Mononuclear cell (primary cell): Measurements from ENCODE around the gene ATAD3B. TPM values are rescaled to one million over a fixed set of nuclear protein-coding genes. Genes with fewer than 3 reads are reported as not detected.

Experiments
- H3K27me3 ChIP-seq: 2 replicates; pipeline ENCODE4 v1.6.0; 2011; ENCODE audit warnings: low read length, control low read depth; ENCODE audit not compliant: insufficient read depth
- H3K4me1 ChIP-seq: 2 replicates; pipeline ENCODE4 v1.5.1; 2011; ENCODE audit warnings: mild to moderate bottlenecking, low read length, control low read depth; ENCODE audit not compliant: insufficient read depth
- H3K4me3 ChIP-seq: 2 replicates; pipeline ENCODE4 v1.5.1; 2011; ENCODE audit warnings: mild to moderate bottlenecking, low read length, moderate library complexity
- H3K9me3 ChIP-seq: 2 replicates; pipeline ENCODE4 v1.5.1; 2011; ENCODE audit warnings: low read depth, mild to moderate bottlenecking, control low read depth, low read length
- total RNA-seq: library from RNA; depleted of rRNA; stranded (reverse); fragments of >200 nt; gene quantifications from one replicate; pipeline ENCODE4 v1.2.3, GENCODE V29; 2012

The ATAD3B gene
- total RNA-seq, 1 donor, result 11.5 TPM

- Histone ChIP-seq H3K4me1 (peaks cover 15% of the 10 kb centered on the region), H3K4me3 (no peak overlapping the region), H3K27me3 (peaks cover 17% of the 10 kb centered on the region)
These were observed 40.3 kb upstream of the ATAD3B start for GRCh38 chr1:1430992-1431844.

GRCh38 chr1:1431845-1432273 lies 39.7 kb upstream of the ATAD3B start:
- H3K27me3 ChIP-seq, result peaks cover 23% of the 10 kb centered on the region
- H3K4me3 ChIP-seq, result no peak overlapping the region
- H3K4me1 ChIP-seq, result peaks cover 17% of the 10 kb centered on the region
- H3K9me3 ChIP-seq, result no peaks in the 10 kb centered on the region

More at GRCh38 chr1:1430992-1431844, 40.3 kb upstream of the ATAD3B start:
- no peaks in the 10 kb centered on the region for H3K9me3 ChIP-seq

DNA sequence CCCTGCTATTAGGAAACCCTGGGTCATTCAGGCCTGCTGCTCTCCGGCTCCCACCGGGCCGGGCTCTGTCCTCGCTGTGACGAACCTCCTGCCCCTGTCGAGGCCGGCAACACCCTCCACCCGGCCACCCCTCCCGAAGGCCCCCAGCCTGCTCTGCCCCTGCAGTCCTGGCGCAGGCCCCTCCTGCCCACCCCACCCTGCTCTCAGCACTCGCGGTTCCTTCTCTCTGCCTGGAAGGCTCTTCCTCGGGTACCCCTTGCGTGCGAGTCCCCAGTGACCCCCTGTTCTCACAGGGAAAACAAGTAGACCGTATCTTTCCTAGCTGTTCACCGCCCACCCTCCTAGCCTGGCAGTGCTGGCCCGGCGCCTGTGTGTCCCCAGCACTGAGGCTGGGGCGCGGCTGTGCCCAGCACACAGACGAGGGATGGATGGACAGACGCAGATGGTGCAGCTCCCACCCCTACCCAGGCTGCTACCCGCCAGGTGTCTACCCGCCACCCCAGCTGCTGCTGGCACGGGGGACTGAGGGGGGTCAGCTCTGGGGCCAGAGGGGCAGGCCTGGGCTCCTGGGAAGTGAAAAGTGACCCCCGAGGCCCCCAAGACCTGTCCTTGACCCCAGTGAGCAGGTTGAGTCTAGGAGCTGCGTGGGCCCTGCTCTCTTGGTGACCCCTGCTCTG lies 39.2 kb upstream of the ATAD3B start:
- Histone ChIP-seq H3K9me3 (no peaks in the 10 kb centered on the region), H3K27me3 (peaks cover 29% of the 10 kb centered on the region), H3K4me3 (no peak overlapping the region), H3K4me1 (peaks cover 17% of the 10 kb centered on the region)

- H3K27me3 ChIP-seq, result peaks cover 31% of the 10 kb centered on the region
- peaks cover 17% of the 10 kb centered on the region for H3K4me1 ChIP-seq
- no peaks in the 10 kb centered on the region for H3K9me3 ChIP-seq
- H3K4me3 ChIP-seq, result no peak overlapping the region
These were observed 38.4 kb upstream of the ATAD3B start for GRCh38 chr1:1432951-1433803.

GRCh38 chr1:1433804-1434130 lies 37.8 kb upstream of the ATAD3B start:
- Histone ChIP-seq H3K4me1 (peaks cover 17% of the 10 kb centered on the region), H3K9me3 (no peaks in the 10 kb centered on the region), H3K27me3 (peaks cover 31% of the 10 kb centered on the region), H3K4me3 (no peak overlapping the region)

DNA sequence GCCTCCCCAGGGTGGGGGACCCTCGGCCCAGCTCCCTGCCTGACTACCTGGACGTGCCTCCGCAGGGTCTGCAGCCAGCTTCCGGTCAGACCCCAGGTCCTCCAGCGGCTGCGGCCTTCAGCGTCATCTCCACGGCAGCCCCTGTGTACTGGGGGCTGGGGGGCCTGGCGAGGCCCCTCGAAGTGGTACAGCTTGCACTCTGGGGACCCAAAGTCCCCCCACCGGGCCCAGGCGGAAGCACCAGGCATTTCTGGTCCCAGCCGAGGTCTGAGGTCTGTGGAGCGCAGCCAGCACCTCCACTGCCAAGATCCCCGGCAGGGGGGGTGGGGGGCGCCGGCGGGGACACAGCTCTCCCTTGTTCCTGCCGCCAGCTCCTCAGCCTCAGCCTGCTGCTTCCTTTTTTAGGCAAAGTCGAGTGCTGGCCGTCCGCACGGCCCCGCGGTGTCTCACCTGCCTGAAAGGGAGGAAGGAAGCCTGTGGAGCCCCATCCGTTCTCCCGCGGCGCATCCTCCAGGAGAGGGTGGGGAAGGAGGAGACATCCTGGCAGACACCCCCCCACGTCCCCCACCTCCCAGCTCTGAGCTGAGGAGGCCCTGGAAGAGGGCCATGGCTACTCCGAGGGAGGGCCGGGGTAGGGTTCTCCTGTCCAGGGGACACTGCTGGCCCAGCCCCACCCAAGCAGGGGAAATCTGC lies 37.3 kb upstream of the ATAD3B start:
- Histone ChIP-seq H3K9me3 (no peaks in the 10 kb centered on the region), H3K27me3 (peaks cover 31% of the 10 kb centered on the region)

GRCh38 chr1:1434824-1435105 lies 36.8 kb upstream of the ATAD3B start:
- no peaks in the 10 kb centered on the region for H3K9me3 ChIP-seq
- peaks cover 31% of the 10 kb centered on the region for H3K27me3 ChIP-seq
- no peak overlapping the region for H3K4me3 ChIP-seq
- peaks cover 17% of the 10 kb centered on the region for H3K4me1 ChIP-seq

More for the DNA sequence above, 37.3 kb upstream of the ATAD3B start:
- Histone ChIP-seq H3K4me3 (no peak overlapping the region), H3K4me1 (peaks cover 17% of the 10 kb centered on the region)

DNA sequence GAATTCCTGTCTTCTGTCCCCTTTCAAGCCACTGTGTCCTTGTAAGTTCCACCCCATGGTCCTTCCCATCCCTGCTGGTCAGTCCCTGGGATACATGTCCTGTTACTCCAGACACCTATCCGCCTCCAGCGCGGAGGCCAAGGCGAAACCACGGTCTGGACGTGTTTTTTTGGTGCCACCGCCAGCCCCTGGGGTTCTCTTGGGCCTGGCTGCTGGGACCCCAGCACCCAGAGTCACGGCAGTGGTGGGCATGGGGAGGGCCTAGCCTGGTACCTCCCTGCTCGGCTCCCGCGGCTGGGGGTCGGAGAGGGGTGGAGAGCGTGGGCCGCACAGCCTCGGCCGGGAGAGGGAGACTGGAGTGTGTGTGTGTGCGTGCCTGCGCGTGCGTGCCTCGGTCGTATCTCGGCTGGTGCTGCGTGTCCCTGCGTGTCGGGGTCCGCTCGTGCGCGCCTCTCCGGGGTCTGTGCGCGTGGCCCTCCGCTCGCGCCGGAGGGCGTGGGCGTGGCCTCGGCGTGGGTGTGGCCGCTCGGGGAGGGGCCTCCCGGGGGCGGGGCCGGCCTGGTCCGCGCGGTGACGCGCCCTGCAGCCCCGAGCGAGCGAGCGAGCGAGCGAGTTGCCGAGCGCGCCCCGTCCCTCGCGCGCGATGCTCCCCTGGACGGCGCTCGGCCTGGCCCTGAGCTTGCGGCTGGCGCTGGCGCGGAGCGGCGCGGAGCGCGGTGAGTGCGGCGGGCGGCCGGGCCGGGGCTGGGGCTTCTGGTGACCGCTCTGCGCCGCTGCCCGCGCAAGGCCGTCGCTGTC lies 36.3 kb upstream of the ATAD3B start, which contains the start of gene VWA1:
TSS of gene VWA1 (plus strand) at position 585 of the 798 bp plus-strand sequence. CDS start at position 644, 59 bp downstream.
- no peaks in the 10 kb centered on the region for H3K9me3 ChIP-seq
- H3K4me3 ChIP-seq, result no peak within 1 kb of the TSS
- peaks cover 17% of the 10 kb centered on the region for H3K4me1 ChIP-seq
- H3K27me3 ChIP-seq, result peaks cover 31% of the 10 kb centered on the region

DNA sequence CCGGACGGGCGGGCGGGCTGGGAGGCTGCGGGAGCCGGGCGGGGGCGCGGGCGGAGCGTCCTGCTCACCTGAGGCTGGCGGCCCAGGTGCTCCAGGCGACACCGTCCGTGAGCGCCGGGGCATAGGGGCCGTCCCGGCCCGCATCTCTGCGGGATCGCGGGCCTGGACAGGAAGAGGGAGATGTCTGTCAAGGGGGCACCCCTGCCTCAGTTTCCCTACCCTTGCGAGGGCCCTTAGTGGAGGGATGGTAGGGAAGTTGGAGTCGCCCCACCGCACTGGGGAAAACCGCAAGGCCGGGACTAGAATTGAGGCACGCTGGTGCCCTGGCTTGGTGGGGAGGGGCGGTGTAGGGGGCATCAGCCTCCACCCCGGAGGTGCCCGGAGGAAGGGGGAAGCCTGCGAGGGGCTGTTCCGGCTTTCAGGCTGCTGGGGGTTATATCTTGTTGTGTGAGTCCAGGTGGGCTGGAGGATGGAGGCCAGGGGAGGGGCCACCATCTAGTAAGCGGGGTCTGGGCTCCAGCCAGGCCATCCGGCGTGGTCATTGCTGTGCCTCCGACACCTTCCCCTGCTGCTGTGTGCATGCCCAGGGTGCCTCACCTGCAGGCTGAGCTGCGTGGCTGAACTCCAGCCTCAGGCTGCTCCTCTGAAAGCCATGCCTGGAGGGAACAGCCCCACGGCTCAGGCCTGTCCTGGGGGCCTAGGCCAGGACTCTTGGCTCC lies 35.5 kb upstream of the ATAD3B start:
- Histone ChIP-seq H3K4me3 (no peak overlapping the region), H3K27me3 (peaks cover 31% of the 10 kb centered on the region), H3K4me1 (peaks cover 17% of the 10 kb centered on the region), H3K9me3 (no peaks in the 10 kb centered on the region)

GRCh38 chr1:1436630-1437032 lies 34.9 kb upstream of the ATAD3B start:
- Histone ChIP-seq H3K4me1 (peaks cover 17% of the 10 kb centered on the region), H3K27me3 (peaks cover 31% of the 10 kb centered on the region), H3K4me3 (no peak overlapping the region), H3K9me3 (no peaks in the 10 kb centered on the region)

DNA sequence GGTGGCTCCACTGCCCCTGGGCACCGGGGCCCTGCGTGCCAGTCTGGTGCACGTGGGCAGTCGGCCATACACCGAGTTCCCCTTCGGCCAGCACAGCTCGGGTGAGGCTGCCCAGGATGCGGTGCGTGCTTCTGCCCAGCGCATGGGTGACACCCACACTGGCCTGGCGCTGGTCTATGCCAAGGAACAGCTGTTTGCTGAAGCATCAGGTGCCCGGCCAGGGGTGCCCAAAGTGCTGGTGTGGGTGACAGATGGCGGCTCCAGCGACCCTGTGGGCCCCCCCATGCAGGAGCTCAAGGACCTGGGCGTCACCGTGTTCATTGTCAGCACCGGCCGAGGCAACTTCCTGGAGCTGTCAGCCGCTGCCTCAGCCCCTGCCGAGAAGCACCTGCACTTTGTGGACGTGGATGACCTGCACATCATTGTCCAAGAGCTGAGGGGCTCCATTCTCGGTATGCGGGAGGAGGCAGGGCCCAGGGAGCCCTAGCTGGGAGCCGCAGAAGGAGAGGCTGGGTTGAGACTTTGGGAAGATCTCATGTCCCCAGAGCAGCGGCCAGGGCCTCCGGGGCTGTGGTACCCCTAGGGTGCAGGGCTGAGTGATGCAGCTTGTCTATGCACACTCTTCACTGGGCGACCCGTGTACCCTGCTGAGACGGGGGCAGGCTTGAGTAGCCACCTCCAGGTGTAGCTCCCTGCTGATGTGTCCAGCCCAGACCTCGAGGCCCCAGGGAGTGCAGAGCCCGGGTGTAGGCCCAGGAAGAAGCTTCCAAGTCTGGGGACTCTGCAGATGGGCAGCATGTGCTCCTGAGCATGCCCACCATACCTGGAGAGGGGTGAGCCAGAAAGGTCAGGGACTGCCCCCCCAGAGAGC lies 34.3 kb upstream of the ATAD3B start:
- peaks cover 31% of the 10 kb centered on the region for H3K27me3 ChIP-seq
- H3K4me1 ChIP-seq, result peaks cover 17% of the 10 kb centered on the region

DNA sequence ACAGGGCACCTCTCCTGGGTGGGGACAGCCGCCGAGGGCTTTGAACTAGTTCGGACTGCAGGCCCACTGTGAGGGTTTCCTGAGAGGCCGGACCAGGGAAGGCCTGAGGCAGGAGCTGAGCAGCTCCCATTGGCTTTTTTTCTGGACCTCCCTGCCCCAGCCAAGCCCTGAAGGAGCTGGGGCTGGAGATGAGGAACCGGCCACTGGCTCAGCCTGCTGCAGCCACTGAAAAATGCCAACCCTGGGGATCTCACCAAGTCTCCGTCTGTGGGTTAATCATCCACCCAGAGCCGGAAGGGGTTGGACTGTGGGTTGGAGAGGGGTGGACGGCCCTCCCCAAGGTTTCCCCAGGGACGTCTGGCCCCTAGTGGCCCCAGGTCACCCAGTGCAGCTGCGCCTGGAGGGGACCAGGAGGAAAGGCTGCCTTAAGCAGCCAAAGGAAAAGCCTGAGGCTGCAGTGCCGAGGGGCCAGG lies 33.6 kb upstream of the ATAD3B start:
- H3K9me3 ChIP-seq, result no peaks in the 10 kb centered on the region
- H3K4me1 ChIP-seq, result peaks cover 17% of the 10 kb centered on the region
- peaks cover 31% of the 10 kb centered on the region for H3K27me3 ChIP-seq
- H3K4me3 ChIP-seq, result no peak overlapping the region

More for the DNA sequence above, 34.3 kb upstream of the ATAD3B start:
- Histone ChIP-seq H3K4me3 (no peak overlapping the region), H3K9me3 (no peaks in the 10 kb centered on the region)
